Ishikawa (cell line): ENCODE data around the gene SLC12A6.

ENCODE experiments used
- CEBPB ChIP-seq: IDR thresholded peaks from 2 replicates; pipeline ENCODE4 v1.6.1; 2012
- CREB1 ChIP-seq: IDR thresholded peaks from 2 replicates; pipeline ENCODE4 v1.6.1; 2012; ENCODE audit warnings: low read depth
- EP300 ChIP-seq: IDR thresholded peaks from 2 replicates; pipeline ENCODE4 v1.6.1; 2012; ENCODE audit warnings: borderline replicate concordance
- FOXM1 ChIP-seq: IDR thresholded peaks from 2 replicates; pipeline ENCODE4 v1.6.1; 2012; ENCODE audit warnings: low read depth, borderline replicate concordance
- NFIC ChIP-seq: IDR thresholded peaks from 2 replicates; pipeline ENCODE4 v1.6.1; 2012
- RAD21 ChIP-seq: IDR thresholded peaks from 2 replicates; pipeline ENCODE4 v1.6.1; 2012; ENCODE audit warnings: low read depth
- TAF1 ChIP-seq: IDR thresholded peaks from 2 replicates; pipeline ENCODE4 v1.6.1; 2012; ENCODE audit warnings: low read depth, mild to moderate bottlenecking
- YY1 ChIP-seq: IDR thresholded peaks from 2 replicates; pipeline ENCODE4 v1.6.1; 2012; ENCODE audit warnings: low read depth
- TF ChIP-seq, protein P1 (sequence below): IDR thresholded peaks from 2 replicates; pipeline ENCODE4 v1.6.1; 2012
- TF ChIP-seq, protein P2 (sequence below): IDR thresholded peaks from 2 replicates; pipeline ENCODE4 v1.6.1; 2012; ENCODE audit warnings: low read depth, mild to moderate bottlenecking
- TF ChIP-seq, protein P3 (sequence below): IDR thresholded peaks from 2 replicates; pipeline ENCODE4 v1.6.1; 2012

DNA sequence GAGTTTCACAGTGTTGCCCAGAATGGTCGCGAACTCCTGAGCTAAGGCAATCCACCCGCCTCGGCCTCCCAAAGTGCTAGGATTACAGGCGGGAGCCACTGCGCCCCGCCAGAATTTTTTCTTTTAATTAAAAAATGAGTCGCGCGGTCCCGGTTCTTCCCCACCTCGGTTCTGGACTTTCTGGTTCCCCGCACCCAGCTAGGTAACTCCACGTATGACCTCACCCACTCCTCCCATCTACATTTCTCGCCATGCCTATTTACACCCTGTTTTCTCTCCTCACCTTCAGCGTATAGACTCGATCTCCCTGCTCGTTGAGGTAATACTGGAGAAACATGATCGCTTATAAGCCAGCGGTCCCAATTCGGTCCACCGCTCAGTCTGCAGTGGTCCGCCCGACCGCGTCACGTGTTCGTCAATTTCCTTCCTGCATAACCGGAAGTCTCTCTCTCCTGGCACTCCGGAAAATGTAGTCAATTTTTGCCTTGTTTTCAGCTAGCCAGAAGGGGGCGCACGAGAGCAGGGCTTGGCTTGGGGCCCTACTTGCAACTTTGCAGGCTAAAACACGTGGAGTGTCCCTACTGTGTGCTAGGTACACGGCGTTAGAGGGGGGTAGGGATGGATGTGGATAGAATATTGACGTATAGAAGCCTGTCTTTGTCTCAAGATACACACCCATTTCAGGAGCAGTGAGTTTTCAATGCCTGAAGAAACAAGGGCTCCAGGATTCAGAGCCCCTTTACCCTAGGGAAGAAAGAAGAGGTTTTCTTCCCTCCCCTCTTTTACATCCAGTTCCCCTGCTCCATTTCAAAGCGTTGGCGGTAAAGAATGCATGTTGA, 5.4 kb upstream of the SLC12A6 start, which contains the start of the genes NOP10 and NUTM1:
- no peak; the same call in 1 of the 2 replicates for TF ChIP-seq EP300
- TF ChIP-seq, protein P1, sequence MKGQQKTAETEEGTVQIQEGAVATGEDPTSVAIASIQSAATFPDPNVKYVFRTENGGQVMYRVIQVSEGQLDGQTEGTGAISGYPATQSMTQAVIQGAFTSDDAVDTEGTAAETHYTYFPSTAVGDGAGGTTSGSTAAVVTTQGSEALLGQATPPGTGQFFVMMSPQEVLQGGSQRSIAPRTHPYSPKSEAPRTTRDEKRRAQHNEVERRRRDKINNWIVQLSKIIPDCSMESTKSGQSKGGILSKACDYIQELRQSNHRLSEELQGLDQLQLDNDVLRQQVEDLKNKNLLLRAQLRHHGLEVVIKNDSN: peak; percentile 99
- peak; percentile 77 for TF ChIP-seq TAF1
- no peak for TF ChIP-seq FOXM1
- peak; percentile 83 for TF ChIP-seq RAD21
- TF ChIP-seq, protein P2, sequence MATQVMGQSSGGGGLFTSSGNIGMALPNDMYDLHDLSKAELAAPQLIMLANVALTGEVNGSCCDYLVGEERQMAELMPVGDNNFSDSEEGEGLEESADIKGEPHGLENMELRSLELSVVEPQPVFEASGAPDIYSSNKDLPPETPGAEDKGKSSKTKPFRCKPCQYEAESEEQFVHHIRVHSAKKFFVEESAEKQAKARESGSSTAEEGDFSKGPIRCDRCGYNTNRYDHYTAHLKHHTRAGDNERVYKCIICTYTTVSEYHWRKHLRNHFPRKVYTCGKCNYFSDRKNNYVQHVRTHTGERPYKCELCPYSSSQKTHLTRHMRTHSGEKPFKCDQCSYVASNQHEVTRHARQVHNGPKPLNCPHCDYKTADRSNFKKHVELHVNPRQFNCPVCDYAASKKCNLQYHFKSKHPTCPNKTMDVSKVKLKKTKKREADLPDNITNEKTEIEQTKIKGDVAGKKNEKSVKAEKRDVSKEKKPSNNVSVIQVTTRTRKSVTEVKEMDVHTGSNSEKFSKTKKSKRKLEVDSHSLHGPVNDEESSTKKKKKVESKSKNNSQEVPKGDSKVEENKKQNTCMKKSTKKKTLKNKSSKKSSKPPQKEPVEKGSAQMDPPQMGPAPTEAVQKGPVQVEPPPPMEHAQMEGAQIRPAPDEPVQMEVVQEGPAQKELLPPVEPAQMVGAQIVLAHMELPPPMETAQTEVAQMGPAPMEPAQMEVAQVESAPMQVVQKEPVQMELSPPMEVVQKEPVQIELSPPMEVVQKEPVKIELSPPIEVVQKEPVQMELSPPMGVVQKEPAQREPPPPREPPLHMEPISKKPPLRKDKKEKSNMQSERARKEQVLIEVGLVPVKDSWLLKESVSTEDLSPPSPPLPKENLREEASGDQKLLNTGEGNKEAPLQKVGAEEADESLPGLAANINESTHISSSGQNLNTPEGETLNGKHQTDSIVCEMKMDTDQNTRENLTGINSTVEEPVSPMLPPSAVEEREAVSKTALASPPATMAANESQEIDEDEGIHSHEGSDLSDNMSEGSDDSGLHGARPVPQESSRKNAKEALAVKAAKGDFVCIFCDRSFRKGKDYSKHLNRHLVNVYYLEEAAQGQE: no peak
- TF ChIP-seq NFIC: peak; percentile 71
- peak; percentile 52; the same call in 1 of the 2 replicates for TF ChIP-seq YY1
- TF ChIP-seq CEBPB: no peak
- peak; percentile 48 for TF ChIP-seq CREB1
- TF ChIP-seq, protein P3, sequence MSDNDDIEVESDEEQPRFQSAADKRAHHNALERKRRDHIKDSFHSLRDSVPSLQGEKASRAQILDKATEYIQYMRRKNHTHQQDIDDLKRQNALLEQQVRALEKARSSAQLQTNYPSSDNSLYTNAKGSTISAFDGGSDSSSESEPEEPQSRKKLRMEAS: peak; percentile 95
